ENCODE results near the gene PCARE. TPM values are rescaled to one million over a fixed set of nuclear protein-coding genes. Genes with fewer than 3 reads are reported as not detected.

The PCARE gene
- total RNA-seq, 1 experiment from 2014 or later = not detected

DNA sequence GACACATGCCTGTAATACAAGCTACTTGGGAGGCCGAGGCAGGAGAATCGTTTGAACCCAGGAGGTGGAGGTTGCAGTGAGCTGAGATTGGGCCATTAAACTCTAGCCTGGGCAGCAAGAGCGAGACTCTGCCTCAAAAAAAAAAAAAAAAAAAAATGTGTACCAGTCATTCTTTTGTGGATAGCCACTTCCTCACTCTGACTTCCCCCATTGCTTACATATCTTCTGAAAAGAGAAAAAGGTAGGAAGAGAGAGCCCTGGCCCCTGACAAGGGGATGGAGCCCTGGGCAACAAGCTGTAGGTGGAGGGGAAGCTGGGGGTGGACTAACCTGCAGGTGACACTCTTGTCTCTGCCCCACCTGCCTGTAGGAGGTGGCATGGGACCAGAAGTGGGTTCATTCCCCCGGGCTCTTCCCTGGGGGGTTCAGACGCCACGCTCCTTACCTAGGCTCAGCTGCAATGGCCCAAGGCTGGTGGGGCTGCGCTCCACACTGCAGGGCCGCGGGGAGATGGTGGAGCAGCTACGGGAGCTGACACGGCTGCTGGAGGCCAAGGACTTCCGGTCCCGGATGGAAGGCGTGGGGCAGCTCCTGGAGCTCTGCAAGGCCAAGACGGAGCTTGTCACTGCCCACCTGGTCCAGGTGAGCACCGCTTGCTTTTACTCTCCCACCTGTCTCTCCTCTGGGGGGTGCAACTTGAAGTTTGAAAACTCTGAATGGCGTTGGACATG is 39.1 kb downstream of the PCARE start:
- POLR2A ChIA-PET = no interaction called here

DNA sequence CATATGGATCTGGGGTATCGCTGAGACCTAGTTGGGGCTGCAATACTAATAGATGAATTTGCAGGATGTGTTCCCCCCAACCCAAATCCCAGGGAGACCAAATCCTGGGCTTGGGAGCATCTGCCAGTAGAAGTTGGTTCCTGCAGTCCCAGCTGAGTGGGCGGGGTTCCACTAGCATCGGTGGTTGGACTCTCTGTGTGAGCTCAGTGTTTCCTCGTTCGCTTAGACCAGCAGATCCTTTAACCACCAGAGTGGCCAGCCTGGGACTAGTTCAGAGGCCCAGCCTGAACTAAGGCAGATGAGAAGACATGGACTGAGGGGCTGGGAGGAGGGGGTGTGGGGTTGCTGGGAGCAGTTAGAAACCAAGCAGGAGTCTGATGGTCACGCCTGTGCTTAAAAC is 40.7 kb downstream of the PCARE start:
- Mint-ChIP-seq H3K4me3 (no peak overlapping the region), H3K27me3 (ENCODE audit: low read depth) (no peaks in the 10 kb centered on the region), H3K9me3 (peaks cover 14% of the 10 kb centered on the region), H3K36me3 (no peaks in the 10 kb centered on the region), H3K27ac (no peak overlapping the region), H3K4me1 (peaks cover 13% of the 10 kb centered on the region)
- DNase-seq (ENCODE audit: low spot score) (no peak), ATAC-seq (no peak)
- CTCF ChIA-PET = no interaction called here
- POLR2A ChIA-PET = no interaction called here
- TF ChIP-seq ZNF671 (CRISPR knock-in tag; IDR thresholded peaks at IDR 0.05) (no peak), EMX1 (CRISPR knock-in tag; IDR thresholded peaks at IDR 0.05) (no peak), ZNF263 (CRISPR knock-in tag; IDR thresholded peaks at IDR 0.05; ENCODE audit: low read depth) (no peak), SP1 (CRISPR knock-in tag; conservative IDR thresholded peaks at IDR 0.05) (no peak), NFYB (CRISPR knock-in tag; conservative IDR thresholded peaks at IDR 0.05; ENCODE audit: low read depth) (no peak), NR1H2 (CRISPR knock-in tag; IDR thresholded peaks at IDR 0.05) (no peak), PRRX2 (CRISPR knock-in tag; IDR thresholded peaks at IDR 0.05) (no peak), ESRRA (CRISPR knock-in tag; IDR thresholded peaks at IDR 0.05; ENCODE audit: borderline replicate concordance) (no peak)
- TF ChIP-seq, protein P1, sequence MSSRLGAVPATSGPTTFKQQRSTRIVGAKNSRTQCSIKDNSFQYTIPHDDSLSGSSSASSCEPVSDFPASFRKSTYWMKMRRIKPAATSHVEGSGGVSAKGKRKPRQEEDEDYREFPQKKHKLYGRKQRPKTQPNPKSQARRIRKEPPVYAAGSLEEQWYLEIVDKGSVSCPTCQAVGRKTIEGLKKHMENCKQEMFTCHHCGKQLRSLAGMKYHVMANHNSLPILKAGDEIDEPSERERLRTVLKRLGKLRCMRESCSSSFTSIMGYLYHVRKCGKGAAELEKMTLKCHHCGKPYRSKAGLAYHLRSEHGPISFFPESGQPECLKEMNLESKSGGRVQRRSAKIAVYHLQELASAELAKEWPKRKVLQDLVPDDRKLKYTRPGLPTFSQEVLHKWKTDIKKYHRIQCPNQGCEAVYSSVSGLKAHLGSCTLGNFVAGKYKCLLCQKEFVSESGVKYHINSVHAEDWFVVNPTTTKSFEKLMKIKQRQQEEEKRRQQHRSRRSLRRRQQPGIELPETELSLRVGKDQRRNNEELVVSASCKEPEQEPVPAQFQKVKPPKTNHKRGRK (CRISPR knock-in tag; IDR thresholded peaks at IDR 0.05; ENCODE audit: borderline replicate concordance) = no peak
- TF ChIP-seq, protein P2, sequence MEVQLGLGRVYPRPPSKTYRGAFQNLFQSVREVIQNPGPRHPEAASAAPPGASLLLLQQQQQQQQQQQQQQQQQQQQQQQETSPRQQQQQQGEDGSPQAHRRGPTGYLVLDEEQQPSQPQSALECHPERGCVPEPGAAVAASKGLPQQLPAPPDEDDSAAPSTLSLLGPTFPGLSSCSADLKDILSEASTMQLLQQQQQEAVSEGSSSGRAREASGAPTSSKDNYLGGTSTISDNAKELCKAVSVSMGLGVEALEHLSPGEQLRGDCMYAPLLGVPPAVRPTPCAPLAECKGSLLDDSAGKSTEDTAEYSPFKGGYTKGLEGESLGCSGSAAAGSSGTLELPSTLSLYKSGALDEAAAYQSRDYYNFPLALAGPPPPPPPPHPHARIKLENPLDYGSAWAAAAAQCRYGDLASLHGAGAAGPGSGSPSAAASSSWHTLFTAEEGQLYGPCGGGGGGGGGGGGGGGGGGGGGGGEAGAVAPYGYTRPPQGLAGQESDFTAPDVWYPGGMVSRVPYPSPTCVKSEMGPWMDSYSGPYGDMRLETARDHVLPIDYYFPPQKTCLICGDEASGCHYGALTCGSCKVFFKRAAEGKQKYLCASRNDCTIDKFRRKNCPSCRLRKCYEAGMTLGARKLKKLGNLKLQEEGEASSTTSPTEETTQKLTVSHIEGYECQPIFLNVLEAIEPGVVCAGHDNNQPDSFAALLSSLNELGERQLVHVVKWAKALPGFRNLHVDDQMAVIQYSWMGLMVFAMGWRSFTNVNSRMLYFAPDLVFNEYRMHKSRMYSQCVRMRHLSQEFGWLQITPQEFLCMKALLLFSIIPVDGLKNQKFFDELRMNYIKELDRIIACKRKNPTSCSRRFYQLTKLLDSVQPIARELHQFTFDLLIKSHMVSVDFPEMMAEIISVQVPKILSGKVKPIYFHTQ (CRISPR knock-in tag; IDR thresholded peaks at IDR 0.05) = no peak
- TF ChIP-seq, protein P3, sequence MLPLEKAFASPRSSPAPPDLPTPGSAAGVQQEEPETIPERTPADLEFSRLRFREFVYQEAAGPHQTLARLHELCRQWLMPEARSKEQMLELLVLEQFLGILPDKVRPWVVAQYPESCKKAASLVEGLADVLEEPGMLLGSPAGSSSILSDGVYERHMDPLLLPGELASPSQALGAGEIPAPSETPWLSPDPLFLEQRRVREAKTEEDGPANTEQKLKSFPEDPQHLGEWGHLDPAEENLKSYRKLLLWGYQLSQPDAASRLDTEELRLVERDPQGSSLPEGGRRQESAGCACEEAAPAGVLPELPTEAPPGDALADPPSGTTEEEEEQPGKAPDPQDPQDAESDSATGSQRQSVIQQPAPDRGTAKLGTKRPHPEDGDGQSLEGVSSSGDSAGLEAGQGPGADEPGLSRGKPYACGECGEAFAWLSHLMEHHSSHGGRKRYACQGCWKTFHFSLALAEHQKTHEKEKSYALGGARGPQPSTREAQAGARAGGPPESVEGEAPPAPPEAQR (CRISPR knock-in tag; IDR thresholded peaks at IDR 0.05) = no peak

More for the DNA sequence above, 39.1 kb downstream of the PCARE start:
- Mint-ChIP-seq H3K4me3 (no peak overlapping the region), H3K27ac (no peak overlapping the region), H3K27me3 (ENCODE audit: low read depth) (no peaks in the 10 kb centered on the region), H3K36me3 (no peaks in the 10 kb centered on the region), H3K9me3 (peaks cover 14% of the 10 kb centered on the region), H3K4me1 (peaks cover 13% of the 10 kb centered on the region)
- ATAC-seq = no peak
- CTCF ChIA-PET = no interaction called here
- no peak for TF ChIP-seq NR1H2 (CRISPR knock-in tag; IDR thresholded peaks at IDR 0.05)
- TF ChIP-seq, protein P4, sequence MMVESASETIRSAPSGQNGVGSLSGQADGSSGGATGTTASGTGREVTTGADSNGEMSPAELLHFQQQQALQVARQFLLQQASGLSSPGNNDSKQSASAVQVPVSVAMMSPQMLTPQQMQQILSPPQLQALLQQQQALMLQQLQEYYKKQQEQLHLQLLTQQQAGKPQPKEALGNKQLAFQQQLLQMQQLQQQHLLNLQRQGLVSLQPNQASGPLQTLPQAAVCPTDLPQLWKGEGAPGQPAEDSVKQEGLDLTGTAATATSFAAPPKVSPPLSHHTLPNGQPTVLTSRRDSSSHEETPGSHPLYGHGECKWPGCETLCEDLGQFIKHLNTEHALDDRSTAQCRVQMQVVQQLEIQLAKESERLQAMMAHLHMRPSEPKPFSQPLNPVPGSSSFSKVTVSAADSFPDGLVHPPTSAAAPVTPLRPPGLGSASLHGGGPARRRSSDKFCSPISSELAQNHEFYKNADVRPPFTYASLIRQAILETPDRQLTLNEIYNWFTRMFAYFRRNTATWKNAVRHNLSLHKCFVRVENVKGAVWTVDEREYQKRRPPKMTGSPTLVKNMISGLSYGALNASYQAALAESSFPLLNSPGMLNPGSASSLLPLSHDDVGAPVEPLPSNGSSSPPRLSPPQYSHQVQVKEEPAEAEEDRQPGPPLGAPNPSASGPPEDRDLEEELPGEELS (CRISPR knock-in tag; IDR thresholded peaks at IDR 0.05) = no peak
- TF ChIP-seq, protein P5, sequence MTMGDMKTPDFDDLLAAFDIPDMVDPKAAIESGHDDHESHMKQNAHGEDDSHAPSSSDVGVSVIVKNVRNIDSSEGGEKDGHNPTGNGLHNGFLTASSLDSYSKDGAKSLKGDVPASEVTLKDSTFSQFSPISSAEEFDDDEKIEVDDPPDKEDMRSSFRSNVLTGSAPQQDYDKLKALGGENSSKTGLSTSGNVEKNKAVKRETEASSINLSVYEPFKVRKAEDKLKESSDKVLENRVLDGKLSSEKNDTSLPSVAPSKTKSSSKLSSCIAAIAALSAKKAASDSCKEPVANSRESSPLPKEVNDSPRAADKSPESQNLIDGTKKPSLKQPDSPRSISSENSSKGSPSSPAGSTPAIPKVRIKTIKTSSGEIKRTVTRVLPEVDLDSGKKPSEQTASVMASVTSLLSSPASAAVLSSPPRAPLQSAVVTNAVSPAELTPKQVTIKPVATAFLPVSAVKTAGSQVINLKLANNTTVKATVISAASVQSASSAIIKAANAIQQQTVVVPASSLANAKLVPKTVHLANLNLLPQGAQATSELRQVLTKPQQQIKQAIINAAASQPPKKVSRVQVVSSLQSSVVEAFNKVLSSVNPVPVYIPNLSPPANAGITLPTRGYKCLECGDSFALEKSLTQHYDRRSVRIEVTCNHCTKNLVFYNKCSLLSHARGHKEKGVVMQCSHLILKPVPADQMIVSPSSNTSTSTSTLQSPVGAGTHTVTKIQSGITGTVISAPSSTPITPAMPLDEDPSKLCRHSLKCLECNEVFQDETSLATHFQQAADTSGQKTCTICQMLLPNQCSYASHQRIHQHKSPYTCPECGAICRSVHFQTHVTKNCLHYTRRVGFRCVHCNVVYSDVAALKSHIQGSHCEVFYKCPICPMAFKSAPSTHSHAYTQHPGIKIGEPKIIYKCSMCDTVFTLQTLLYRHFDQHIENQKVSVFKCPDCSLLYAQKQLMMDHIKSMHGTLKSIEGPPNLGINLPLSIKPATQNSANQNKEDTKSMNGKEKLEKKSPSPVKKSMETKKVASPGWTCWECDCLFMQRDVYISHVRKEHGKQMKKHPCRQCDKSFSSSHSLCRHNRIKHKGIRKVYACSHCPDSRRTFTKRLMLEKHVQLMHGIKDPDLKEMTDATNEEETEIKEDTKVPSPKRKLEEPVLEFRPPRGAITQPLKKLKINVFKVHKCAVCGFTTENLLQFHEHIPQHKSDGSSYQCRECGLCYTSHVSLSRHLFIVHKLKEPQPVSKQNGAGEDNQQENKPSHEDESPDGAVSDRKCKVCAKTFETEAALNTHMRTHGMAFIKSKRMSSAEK (CRISPR knock-in tag; IDR thresholded peaks at IDR 0.05; ENCODE audit: borderline replicate concordance) = no peak
- TF ChIP-seq JUN (CRISPR knock-in tag; IDR thresholded peaks at IDR 0.05) = no peak
- TF ChIP-seq ZNF423 (CRISPR knock-in tag; IDR thresholded peaks at IDR 0.05) = no peak
- TF ChIP-seq, protein P6, sequence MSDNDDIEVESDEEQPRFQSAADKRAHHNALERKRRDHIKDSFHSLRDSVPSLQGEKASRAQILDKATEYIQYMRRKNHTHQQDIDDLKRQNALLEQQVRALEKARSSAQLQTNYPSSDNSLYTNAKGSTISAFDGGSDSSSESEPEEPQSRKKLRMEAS (CRISPR knock-in tag; IDR thresholded peaks at IDR 0.05) = no peak
- no peak for DNase-seq (ENCODE audit: low spot score)
